SK-N-SH (cell line): ENCODE measurements around the gene KPNB1. TPM values are rescaled to one million over a fixed set of nuclear protein-coding genes. Genes with fewer than 3 reads are reported as not detected.

Experiments used
- CTCF ChIA-PET: fragments of 300-600, 350-600 bp; formaldehyde crosslinking; extraction: SDS; loops from one replicate; lab custom pipeline; 2021; lab: Yijun Ruan, JAX
- POLR2A ChIA-PET: fragments of 350-600 bp; sonication (Branson Sonifier 250); formaldehyde crosslinking; extraction: SDS; loops from one replicate; lab custom pipeline; 2020; ENCODE audit warnings: antibody characterized with exemption, inconsistent platforms; lab: Yijun Ruan, JAX
- DNase-seq: peaks from one replicate; pipeline ENCODE4 v3.0.0; 2012
- H2AFZ ChIP-seq: fragments of 200-600 bp; sonication (generic); 2 replicates; pipeline ENCODE4 v1.8.1; 2016; ENCODE audit warnings: antibody characterized with exemption, mild to moderate bottlenecking, low read depth
- H3F3A ChIP-seq: fragments of 200-600 bp; sonication (generic); replicated peaks from 2 replicates; pipeline ENCODE3; 2016; ENCODE audit warnings: antibody characterized with exemption, mild to moderate bottlenecking; ENCODE audit not compliant: insufficient read depth
- H3K27ac ChIP-seq, 2 experiments: fragments of 200-500 bp in 1 of 2; fragments of 200-600 bp in 1 of 2; sonication (Bioruptor generic) in 1 of 2; sonication (generic), shearing (Covaris generic) in 1 of 2; 2 replicates each; pipeline versions ENCODE4 v1.5.1 to v1.6.1; 2014 to 2016; ENCODE audit warnings: low read depth in 2 of 2, inconsistent platforms in 1 of 2, low read length in 1 of 2, mild to moderate bottlenecking in 1 of 2, mixed read lengths in 1 of 2
- H3K27me3 ChIP-seq: fragments of 200-600 bp; sonication (generic), shearing (Covaris generic); 2 replicates; pipeline ENCODE4 v1.6.1; 2016; ENCODE audit warnings: mixed run types; ENCODE audit not compliant: insufficient read depth
- H3K36me3 ChIP-seq, 2 experiments: fragments of 200-500 bp in 1 of 2; fragments of 200-600 bp in 1 of 2; sonication (Bioruptor generic) in 1 of 2; sonication (generic) in 1 of 2; replicated peaks in 1 of 2; 2 replicates each; pipeline versions ENCODE3 to v1.5.1; 2014 to 2016; ENCODE audit warnings: low read length in 1 of 2, mild to moderate bottlenecking in 1 of 2; ENCODE audit not compliant: insufficient read depth in 2 of 2, control insufficient read depth in 1 of 2
- H3K4me1 ChIP-seq, 2 experiments: fragments of 200-500 bp in 1 of 2; fragments of 200-600 bp in 1 of 2; sonication (Bioruptor generic) in 1 of 2; sonication (generic), shearing (Covaris generic) in 1 of 2; 2 replicates each; pipeline versions ENCODE4 v1.5.1 to v1.6.1; 2014 to 2016; ENCODE audit warnings: low read depth in 1 of 2, low read length in 1 of 2, mixed run types in 1 of 2; ENCODE audit not compliant: insufficient read depth in 2 of 2, control insufficient read depth in 1 of 2
- H3K4me2 ChIP-seq: fragments of 200-600 bp; sonication (generic), shearing (Covaris generic); 2 replicates; pipeline ENCODE4 v1.6.1; 2017; ENCODE audit warnings: mixed run types
- H3K4me3 ChIP-seq, 2 experiments: fragments of 200-500 bp in 1 of 2; fragments of 200-600 bp in 1 of 2; sonication (Bioruptor generic) in 1 of 2; sonication (generic), shearing (Covaris generic) in 1 of 2; 2 replicates each; pipeline versions ENCODE4 v1.5.1 to v1.8.1; 2014 to 2016; ENCODE audit warnings: low read depth in 2 of 2, inconsistent platforms in 1 of 2, low read length in 1 of 2, mild to moderate bottlenecking in 1 of 2, mixed read lengths in 1 of 2, moderate library complexity in 1 of 2
- H3K79me2 ChIP-seq: fragments of 200-600 bp; sonication (generic); 2 replicates; pipeline ENCODE4 v1.8.1; 2017; ENCODE audit warnings: mild to moderate bottlenecking; ENCODE audit not compliant: insufficient read depth
- H3K9ac ChIP-seq: fragments of 200-600 bp; sonication (generic); 2 replicates; pipeline ENCODE4 v1.6.1; 2017; ENCODE audit warnings: mixed run types
- H3K9me2 ChIP-seq: fragments of 200-600 bp; sonication (generic); 2 replicates; pipeline ENCODE4 v1.6.1; 2017; ENCODE audit warnings: mixed run types
- H3K9me3 ChIP-seq: fragments of 200-600 bp; sonication (generic); 2 replicates; pipeline ENCODE4 v1.6.1; 2017; ENCODE audit warnings: mixed run types, mild to moderate bottlenecking, moderate library complexity
- H4K20me1 ChIP-seq: fragments of 200-600 bp; sonication (generic); 2 replicates; pipeline ENCODE4 v1.6.1; 2017; ENCODE audit warnings: mild to moderate bottlenecking, mixed run types; ENCODE audit not compliant: insufficient read depth
- CTCF ChIP-seq: fragments of 200-600 bp; sonication (generic); IDR thresholded peaks from 2 replicates; pipeline ENCODE4 v1.6.1; 2017; ENCODE audit warnings: antibody characterized with exemption, mild to moderate bottlenecking, moderate library complexity
- GABPA ChIP-seq: IDR thresholded peaks from 2 replicates; pipeline ENCODE4 v1.4.0; 2012; ENCODE audit warnings: low read depth, mild to moderate bottlenecking
- GATA2 ChIP-seq: sonication (generic); formaldehyde crosslinking; IDR thresholded peaks from 2 replicates; pipeline ENCODE4 v1.5.0; 2020; ENCODE audit warnings: mild to moderate bottlenecking, missing genetic modification reagents
- NRF1 ChIP-seq: IDR thresholded peaks from 2 replicates; pipeline ENCODE4 v1.6.1; 2012; ENCODE audit warnings: low read depth, mild to moderate bottlenecking, low read length
- RAD21 ChIP-seq: IDR thresholded peaks from 2 replicates; pipeline ENCODE4 v1.6.1; 2012; ENCODE audit warnings: mild to moderate bottlenecking, low read length
- RCOR1 ChIP-seq: fragments of 150-350 bp; IDR thresholded peaks from 2 replicates; pipeline ENCODE4 v1.6.1; 2017; ENCODE audit warnings: antibody characterized with exemption, low read length
- RXRA ChIP-seq: IDR thresholded peaks from 2 replicates; pipeline ENCODE4 v1.4.0; 2012; ENCODE audit warnings: low read depth, mild to moderate bottlenecking, borderline replicate concordance
- SMC3 ChIP-seq: IDR thresholded peaks from 2 replicates; pipeline ENCODE4 v1.6.1; 2012; ENCODE audit warnings: low read depth, low read length, improper control_type of control experiment
- WGBS: methylation state at CpG from one replicate; pipeline ENCODE4 v1.1.6; 2017; ENCODE audit warnings: low lambda C conversion rate; 5-methylcytosine and 5-hydroxymethylcytosine counted together
- polyA plus RNA-seq, 3 experiments: library from polyadenylated mRNA; depleted of rRNA; stranded (reverse); fragments of >200 nt; gene quantifications; 2 replicates each; pipeline ENCODE4 v1.2.3, GENCODE V29; 2012

Gene KPNB1
- polyA plus RNA-seq, 1 of the 3 experiments (the other 2 are of a cell fraction): 89.5 TPM

- peak within 1 kb of the TSS; percentile 25 to 31; a peak in 3 of 4 replicates for H3K4me3 ChIP-seq
- 5% methylated on average over 43 of the region's 73 CpGs for WGBS
- H3F3A ChIP-seq: peaks cover 6% of the 10 kb centered on the region
- H4K20me1 ChIP-seq: 0 out of 2 replicates have a peak, but pooled peaks cover 6% of the 10 kb centered on the region
- H3K9me2 ChIP-seq: no peaks in the 10 kb centered on the region
- peaks cover 0 to 10% of the 10 kb centered on the region in 2 experiments; a peak in 1 of 4 replicates for H3K4me1 ChIP-seq
- POLR2A ChIA-PET: interaction anchor here (0.6 to 1.3 kb wide), 3 partner anchors 9 to 98 kb away, joined by 3 read pairs; partner anchors contain the start of genes LRRC46 and MRPL10
- no peak within 1 kb of the TSS for H3K27ac ChIP-seq
- H3K79me2 ChIP-seq: no peaks in the 10 kb centered on the region
- peak within 1 kb of the TSS; percentile 64; the same call in 1 of the 2 replicates for H3K4me2 ChIP-seq
- H3K9me3 ChIP-seq: no peaks in the 10 kb centered on the region
- no peak within 1 kb of the TSS for H3K9ac ChIP-seq
- TF ChIP-seq NRF1 (no peak), RXRA (no peak), RAD21 (0 out of 2 replicates have a peak, but pooled peaks have one; percentile 16), CTCF (peak; percentile 40)
- peak; percentile 93 for DNase-seq
- 0 out of 2 replicates have a peak within 1 kb of the TSS, but pooled peaks have one; percentile 27 for H2AFZ ChIP-seq
- H3K36me3 ChIP-seq: no peaks in the 10 kb centered on the region
- CTCF ChIA-PET: interaction anchor here (0.6 to 9.9 kb wide), 18 partner anchors 10 to 108 kb away, joined by 3 to 109 read pairs (median 4); partner anchors contain the start of genes OSBPL7 and SCRN2
- H3K27me3 ChIP-seq: peaks cover 87% of the 10 kb centered on the region
Observed at GRCh38 chr17:47733047-47733673, 83.4 kb downstream of the KPNB1 start, which contains the start of gene TBX21. TBX21 (plus strand) TSS chr17:47733236; CDS start chr17:47733455, 219 bp downstream.

GRCh38 chr17:47733674-47734410 lies 84.1 kb downstream of the KPNB1 start:
- POLR2A ChIA-PET: no interaction called here
- WGBS: 32% methylated on average over 18 of the region's 60 CpGs
- Histone ChIP-seq H3K4me2 (peak overlapping the region; percentile 64; the same call in 1 of the 2 replicates), H3K4me3 (peak overlapping the region in 1 of 2 experiments; percentile 31; a peak in 2 of 4 replicates), H3K27me3 (peaks cover 91% of the 10 kb centered on the region), H4K20me1 (0 out of 2 replicates have a peak, but pooled peaks cover 6% of the 10 kb centered on the region), H2AFZ (0 out of 2 replicates have a peak overlapping the region, but pooled peaks have one; percentile 27), H3F3A (peaks cover 6% of the 10 kb centered on the region), H3K9ac (no peak overlapping the region), H3K79me2 (no peaks in the 10 kb centered on the region), H3K9me2 (no peaks in the 10 kb centered on the region), H3K27ac (no peak overlapping the region)
- CTCF ChIA-PET: interaction anchor here (0.6 to 13.6 kb wide), 15 partner anchors 11 to 104 kb away, joined by 3 to 211 read pairs (median 5); partner anchors contain the start of genes OSBPL7 and TBKBP1
- DNase-seq: peak; percentile 82
- no peak for TF ChIP-seq SMC3
- TF ChIP-seq GATA2: no peak
- no peak for TF ChIP-seq RCOR1
- TF ChIP-seq GABPA: no peak
- no peak for TF ChIP-seq RXRA
- TF ChIP-seq, all 33 proteins: peak for 0
- no peaks in the 10 kb centered on the region for H3K9me3 ChIP-seq
- no peaks in the 10 kb centered on the region for H3K36me3 ChIP-seq
- H3K4me1 ChIP-seq: peaks cover 0 to 10% of the 10 kb centered on the region in 2 experiments; a peak in 1 of 4 replicates
